A673 (cell line): ENCODE results near the gene SAP30BP. TPM values are rescaled to one million over a fixed set of nuclear protein-coding genes. Genes with fewer than 3 reads are reported as not detected.

Experiments used
- BruUV-seq: library from RNA; stranded (reverse); fragments of 400-500 nt; replicated peaks from 2 replicates; lab custom pipeline; 2021; lab: Mats Ljungman, UMichigan
- CTCF ChIA-PET: fragments of 300-600 bp; sonication (Branson Sonifier 250); formaldehyde crosslinking; loops from one replicate; lab custom pipeline; 2022; ENCODE audit warnings: antibody characterized with exemption; lab: Charles Lee
- POLR2A ChIA-PET: fragments of 300-600 bp; sonication (Branson Sonifier 250); formaldehyde crosslinking; loops from one replicate; lab custom pipeline; 2022; ENCODE audit warnings: antibody characterized with exemption; ENCODE audit not compliant: low non-redundant PET; lab: Charles Lee
- DNase-seq: peaks from one replicate; pipeline ENCODE4 v3.0.0-alpha.2; 2015; ENCODE audit warnings: low spot score
- H3K27ac ChIP-seq: fragments of 200-600 bp; sonication (generic); 2 replicates; pipeline ENCODE4 v1.5.1; 2016; ENCODE audit warnings: mixed run types, low read depth, mild to moderate bottlenecking, mixed read lengths, antibody characterized with exemption, low read length; ENCODE audit not compliant: poor library complexity, severe bottlenecking
- H3K27me3 ChIP-seq: fragments of 200-600 bp; sonication (generic); replicated peaks from 2 replicates; pipeline ENCODE4 v1.6.1; 2017; ENCODE audit warnings: mixed run types, low read depth, mild to moderate bottlenecking, mixed read lengths, antibody characterized with exemption, low read length; ENCODE audit not compliant: insufficient read depth, poor library complexity
- H3K36me3 ChIP-seq: fragments of 200-600 bp; sonication (generic); 2 replicates; pipeline ENCODE4 v1.6.1; 2016; ENCODE audit warnings: mixed run types, mild to moderate bottlenecking, mixed read lengths, antibody characterized with exemption, low read length; ENCODE audit not compliant: insufficient read depth, poor library complexity, severe bottlenecking
- H3K4me1 ChIP-seq: fragments of 200-600 bp; sonication (generic); 2 replicates; pipeline ENCODE4 v1.6.1; 2017; ENCODE audit warnings: mixed run types, mild to moderate bottlenecking, mixed read lengths, antibody characterized with exemption, low read length; ENCODE audit not compliant: insufficient read depth, poor library complexity, severe bottlenecking
- H3K4me3 ChIP-seq: fragments of 200-600 bp; sonication (generic); 2 replicates; pipeline ENCODE4 v1.5.1; 2016; ENCODE audit warnings: low read depth, mixed run types, mild to moderate bottlenecking, mixed read lengths, low read length; ENCODE audit not compliant: poor library complexity, severe bottlenecking
- H3K9me3 ChIP-seq: fragments of 200-600 bp; sonication (generic); 2 replicates; pipeline ENCODE4 v1.6.1; 2016; ENCODE audit warnings: mixed run types, low read depth, mild to moderate bottlenecking, mixed read lengths, antibody characterized with exemption, low read length; ENCODE audit not compliant: poor library complexity, severe bottlenecking
- EZH2 ChIP-seq: fragments of 200-600 bp; sonication (generic); IDR thresholded peaks from 2 replicates; pipeline ENCODE4 v1.6.1; 2017; ENCODE audit warnings: borderline replicate concordance, low read depth, mild to moderate bottlenecking, mixed read lengths, antibody characterized with exemption, low read length; ENCODE audit not compliant: poor library complexity, severe bottlenecking
- intact Hi-C: fragments of 100-400 bp; cut with micrococcal nuclease; formaldehyde crosslinking; loops from one replicate; pipeline ENCODE4 v1.10.0; 2022; ENCODE audit not compliant: unreplicated experiment
- total RNA-seq: library from RNA; stranded (reverse); gene quantifications from 2 replicates; pipeline ENCODE4 v1.2.3, GENCODE V29; 2021
- TF ChIP-seq, protein P1 (sequence below): fragments of 300-800, 200-600 bp; sonication (generic); conservative IDR thresholded peaks from 2 replicates; pipeline ENCODE4 v1.5.1; 2017; ENCODE audit warnings: low read depth, mild to moderate bottlenecking, antibody characterized with exemption, low read length, moderate library complexity, mixed read lengths

The SAP30BP gene
- total RNA-seq, 1 experiment from 2014 or later = 98.1 TPM

- ChIA-PET POLR2A (no interaction called here), CTCF (no interaction called here)
- TF ChIP-seq EZH2 = no peak
- TF ChIP-seq, protein P1, sequence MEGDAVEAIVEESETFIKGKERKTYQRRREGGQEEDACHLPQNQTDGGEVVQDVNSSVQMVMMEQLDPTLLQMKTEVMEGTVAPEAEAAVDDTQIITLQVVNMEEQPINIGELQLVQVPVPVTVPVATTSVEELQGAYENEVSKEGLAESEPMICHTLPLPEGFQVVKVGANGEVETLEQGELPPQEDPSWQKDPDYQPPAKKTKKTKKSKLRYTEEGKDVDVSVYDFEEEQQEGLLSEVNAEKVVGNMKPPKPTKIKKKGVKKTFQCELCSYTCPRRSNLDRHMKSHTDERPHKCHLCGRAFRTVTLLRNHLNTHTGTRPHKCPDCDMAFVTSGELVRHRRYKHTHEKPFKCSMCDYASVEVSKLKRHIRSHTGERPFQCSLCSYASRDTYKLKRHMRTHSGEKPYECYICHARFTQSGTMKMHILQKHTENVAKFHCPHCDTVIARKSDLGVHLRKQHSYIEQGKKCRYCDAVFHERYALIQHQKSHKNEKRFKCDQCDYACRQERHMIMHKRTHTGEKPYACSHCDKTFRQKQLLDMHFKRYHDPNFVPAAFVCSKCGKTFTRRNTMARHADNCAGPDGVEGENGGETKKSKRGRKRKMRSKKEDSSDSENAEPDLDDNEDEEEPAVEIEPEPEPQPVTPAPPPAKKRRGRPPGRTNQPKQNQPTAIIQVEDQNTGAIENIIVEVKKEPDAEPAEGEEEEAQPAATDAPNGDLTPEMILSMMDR = no peak
- Histone ChIP-seq H3K27ac (no peak overlapping the region), H3K4me1 (no peaks in the 10 kb centered on the region), H3K27me3 (no peaks in the 10 kb centered on the region), H3K36me3 (no peaks in the 10 kb centered on the region), H3K4me3 (no peak overlapping the region), H3K9me3 (no peaks in the 10 kb centered on the region)
- intact Hi-C loops = no loop called here
- no peak for DNase-seq
- no TSS peak for BruUV-seq
These were observed 24.9 kb upstream of the SAP30BP start for GRCh38 chr17:75642182-75642783.

GRCh38 chr17:75642784-75643642 lies 24.1 kb upstream of the SAP30BP start:
- POLR2A ChIA-PET = no interaction called here
- no TSS peak for BruUV-seq
- TF ChIP-seq, protein P1 = no peak
- no peak for TF ChIP-seq EZH2

DNA sequence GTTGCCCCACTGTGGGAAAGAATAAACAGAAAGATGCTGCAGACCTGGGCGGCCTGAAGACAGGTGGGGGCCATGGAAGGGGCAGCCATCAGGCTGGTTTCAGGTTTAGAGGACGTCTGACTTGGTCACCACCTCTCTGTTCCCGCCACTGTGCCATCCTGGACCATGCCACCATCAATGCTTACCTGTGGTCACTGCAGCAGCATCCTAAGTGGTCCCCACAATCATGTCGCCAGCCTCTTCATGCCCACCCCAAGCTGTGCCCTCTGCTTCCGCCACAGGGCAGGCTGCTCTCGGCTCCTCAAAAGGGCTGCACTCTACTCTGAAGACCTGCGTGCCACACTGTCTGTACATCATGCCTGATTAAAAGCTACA lies 23.5 kb upstream of the SAP30BP start:
- Histone ChIP-seq H3K27me3 (no peaks in the 10 kb centered on the region), H3K27ac (no peak overlapping the region), H3K36me3 (no peaks in the 10 kb centered on the region), H3K4me1 (no peaks in the 10 kb centered on the region), H3K9me3 (no peaks in the 10 kb centered on the region), H3K4me3 (no peak overlapping the region)
- ChIA-PET POLR2A (no interaction called here), CTCF (interaction anchor here (0.6 kb wide), 1 partner anchor 105 kb away, joined by 3 read pairs; no protein-coding TSS in a partner anchor)
- BruUV-seq = no TSS peak
- DNase-seq = no peak
- TF ChIP-seq, protein P1 = no peak
- no peak for TF ChIP-seq EZH2
- intact Hi-C loops = no loop called here

More at GRCh38 chr17:75642784-75643642, 24.1 kb upstream of the SAP30BP start:
- no peak for DNase-seq
- Histone ChIP-seq H3K9me3 (no peaks in the 10 kb centered on the region), H3K27me3 (no peaks in the 10 kb centered on the region), H3K4me1 (no peaks in the 10 kb centered on the region), H3K27ac (no peak overlapping the region), H3K4me3 (no peak overlapping the region), H3K36me3 (no peaks in the 10 kb centered on the region)
- CTCF ChIA-PET = interaction anchor here (0.6 kb wide), 1 partner anchor 105 kb away, joined by 3 read pairs; no protein-coding TSS in a partner anchor
- intact Hi-C loops = no loop called here
